Naive B cell (primary cell): ENCODE results near the gene GMDS. TPM values are rescaled to one million over a fixed set of nuclear protein-coding genes. Genes with fewer than 3 reads are reported as not detected.

Experiments used
- ATAC-seq, 2 donors: fragments of 150-1000 bp; cut with Tn5 transposase; 2 replicates each; pipeline ENCODE4 v1.10.0; 2021; ENCODE audit warnings: low read depth in 2 of 2, mild to moderate bottlenecking in 2 of 2, moderate library complexity in 2 of 2
- DNase-seq: peaks from one replicate; pipeline ENCODE4 v3.0.0; 2022
- H3K27ac Mint-ChIP-seq, 6 donors: one replicate each; pipeline ENCODE4 v1.8.0; 2020 to 2022; ENCODE audit warnings: mild to moderate bottlenecking in 6 of 6, mixed read lengths in 6 of 6, moderate library complexity in 5 of 6, inconsistent platforms in 2 of 6
- H3K27me3 Mint-ChIP-seq, 3 donors: one replicate each; pipeline ENCODE4 v1.8.0; 2021 to 2022; ENCODE audit warnings: mixed read lengths in 3 of 3, mild to moderate bottlenecking in 1 of 3
- H3K36me3 Mint-ChIP-seq, 2 donors: one replicate each; pipeline ENCODE4 v1.8.0; 2020 to 2022; ENCODE audit warnings: mixed read lengths in 2 of 2, inconsistent platforms in 1 of 2, mild to moderate bottlenecking in 1 of 2
- H3K4me1 Mint-ChIP-seq, 3 donors: one replicate each; pipeline ENCODE4 v1.8.0; 2020 to 2022; ENCODE audit warnings: mixed read lengths in 3 of 3, inconsistent platforms in 1 of 3, mild to moderate bottlenecking in 1 of 3, moderate library complexity in 1 of 3
- H3K4me3 Mint-ChIP-seq, 8 donors: one replicate each; pipeline ENCODE4 v1.8.0; 2020 to 2022; ENCODE audit warnings: mild to moderate bottlenecking in 8 of 8, mixed read lengths in 8 of 8, moderate library complexity in 8 of 8, inconsistent platforms in 2 of 8
- H3K9me3 Mint-ChIP-seq, 7 donors: one replicate each; pipeline ENCODE4 v1.8.0; 2020 to 2022; ENCODE audit warnings: mixed read lengths in 7 of 7, mild to moderate bottlenecking in 5 of 7, inconsistent platforms in 2 of 7, moderate library complexity in 1 of 7
- polyA plus RNA-seq, 6 donors: library from polyadenylated mRNA; unstranded; fragments of 300-500 nt; fragmentation: Illumina TruSeq; gene quantifications; one replicate each; pipeline ENCODE4 v1.2.3, GENCODE V29; 2021; ENCODE audit warnings: low read depth in 6 of 6

Gene GMDS
- polyA plus RNA-seq, 6 donors from 2014 or later = 12.7 to 23.3 (median 14.7) TPM

DNA sequence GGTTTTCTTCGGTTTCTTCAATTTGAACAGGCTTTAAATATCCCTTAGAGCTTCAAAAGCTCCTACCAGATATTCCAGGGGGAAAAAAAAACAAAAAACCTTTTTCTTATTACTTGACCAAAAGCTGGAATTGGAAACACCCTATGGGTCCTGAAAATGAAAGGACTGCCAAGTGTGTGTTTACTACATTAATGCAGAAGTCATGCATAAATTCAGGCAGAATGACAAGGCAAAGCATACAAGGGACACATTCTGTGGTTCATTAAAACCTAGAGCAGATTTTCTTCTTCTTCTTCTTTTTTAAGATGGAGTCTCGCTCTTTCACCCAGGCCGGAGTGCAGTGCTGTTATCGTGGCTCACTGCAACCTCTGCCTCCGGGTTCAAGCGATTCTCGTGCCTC lies 119.1 kb downstream of the GMDS start:
- DNase-seq (no peak), ATAC-seq (no peak)
- Mint-ChIP-seq H3K9me3 (peaks cover 0 to 4% (median 0%) of the 10 kb centered on the region in 7 donors), H3K4me1 (peaks cover 11 to 35% (median 35%) of the 10 kb centered on the region in 3 donors), H3K27me3 (peaks cover 0 to 4% (median 0%) of the 10 kb centered on the region in 3 donors), H3K27ac (no peak overlapping the region), H3K36me3 (peaks cover 4 to 9% of the 10 kb centered on the region in 2 donors), H3K4me3 (peak overlapping the region in 1 of 8 donors; percentile 21)

DNA sequence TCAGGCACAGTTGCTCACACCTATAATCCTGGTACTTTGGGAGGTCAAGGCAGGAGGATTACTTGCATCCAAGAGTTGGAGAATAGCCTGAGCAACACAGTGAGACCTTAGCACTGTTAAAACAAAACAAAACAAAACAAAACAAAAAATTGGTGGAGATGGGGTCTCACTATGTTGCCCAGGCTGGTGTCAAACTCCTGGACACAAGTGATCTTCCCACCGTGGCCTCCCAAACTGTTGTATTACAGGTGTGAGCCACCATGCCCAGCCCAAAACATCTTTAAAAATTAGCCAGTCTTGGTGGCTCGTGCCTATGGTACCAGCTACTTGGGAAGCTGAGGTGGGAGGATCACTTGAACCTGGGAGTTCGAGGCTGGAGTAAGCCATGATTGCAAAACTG lies 120.2 kb downstream of the GMDS start:
- no peak overlapping the region for H3K4me3 Mint-ChIP-seq
- ATAC-seq = no peak
- peak overlapping the region in 1 of 6 donors; percentile 82 for H3K27ac Mint-ChIP-seq
- peaks cover 0 to 4% (median 0%) of the 10 kb centered on the region in 7 donors for H3K9me3 Mint-ChIP-seq
- H3K36me3 Mint-ChIP-seq = peaks cover 4 to 9% of the 10 kb centered on the region in 2 donors
- peaks cover 11 to 35% (median 31%) of the 10 kb centered on the region in 3 donors for H3K4me1 Mint-ChIP-seq
- no peak for DNase-seq
- H3K27me3 Mint-ChIP-seq = peaks cover 0 to 4% (median 0%) of the 10 kb centered on the region in 3 donors

DNA sequence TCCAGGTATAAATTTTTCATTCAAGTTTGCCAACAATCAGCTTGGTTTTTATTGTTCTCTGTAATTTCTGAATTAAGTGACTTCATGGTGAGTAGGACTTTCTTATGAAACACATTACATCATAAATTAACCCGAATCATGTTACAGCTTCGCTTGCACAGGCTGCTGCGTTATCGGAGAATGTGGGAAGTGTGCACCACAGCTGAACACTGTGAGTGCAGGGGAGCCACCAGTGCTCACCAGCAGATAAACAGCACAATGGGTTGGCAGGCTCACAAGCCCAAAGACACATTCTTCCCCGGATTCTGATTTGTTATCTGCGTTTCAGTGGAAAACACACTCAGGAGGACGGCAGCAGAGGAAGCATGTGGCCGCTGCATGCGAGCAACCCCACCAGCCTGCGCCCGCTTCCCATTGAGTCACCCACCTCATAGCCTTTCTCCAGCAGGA lies 121.1 kb downstream of the GMDS start:
- Mint-ChIP-seq H3K36me3 (peaks cover 4 to 9% of the 10 kb centered on the region in 2 donors), H3K4me1 (peaks cover 6 to 27% (median 26%) of the 10 kb centered on the region in 3 donors), H3K27me3 (peaks cover 0 to 4% (median 0%) of the 10 kb centered on the region in 3 donors), H3K27ac (no peak overlapping the region), H3K9me3 (peaks cover 0 to 4% (median 0%) of the 10 kb centered on the region in 7 donors), H3K4me3 (no peak overlapping the region)
- ATAC-seq (no peak), DNase-seq (no peak)

DNA sequence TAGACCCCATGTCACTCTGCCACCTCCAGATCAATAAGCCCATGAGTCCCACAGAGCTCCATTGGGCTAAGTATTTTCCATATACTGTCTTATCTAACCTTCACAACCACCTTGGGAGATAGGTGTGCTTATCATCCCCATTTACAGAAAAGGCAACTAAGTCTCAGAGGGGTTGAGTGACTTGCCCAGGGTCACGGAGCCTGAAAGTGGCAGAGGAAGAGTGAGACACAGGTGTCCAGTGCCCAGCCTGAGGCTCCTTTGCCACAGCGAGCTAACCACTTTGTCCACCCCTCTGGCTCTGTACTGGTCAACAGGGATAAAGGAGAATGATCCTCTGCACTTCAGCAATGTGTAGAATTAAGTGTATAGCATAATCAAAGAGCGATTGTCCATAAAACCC lies 124.5 kb downstream of the GMDS start:
- Mint-ChIP-seq H3K9me3 (peaks cover 0 to 4% (median 0%) of the 10 kb centered on the region in 7 donors), H3K27ac (no peak overlapping the region), H3K4me3 (no peak overlapping the region), H3K27me3 (peaks cover 0 to 4% (median 0%) of the 10 kb centered on the region in 3 donors), H3K36me3 (peaks cover 4 to 9% of the 10 kb centered on the region in 2 donors), H3K4me1 (peaks cover 0 to 5% (median 0%) of the 10 kb centered on the region in 3 donors)
- DNase-seq (no peak), ATAC-seq (no peak)

DNA sequence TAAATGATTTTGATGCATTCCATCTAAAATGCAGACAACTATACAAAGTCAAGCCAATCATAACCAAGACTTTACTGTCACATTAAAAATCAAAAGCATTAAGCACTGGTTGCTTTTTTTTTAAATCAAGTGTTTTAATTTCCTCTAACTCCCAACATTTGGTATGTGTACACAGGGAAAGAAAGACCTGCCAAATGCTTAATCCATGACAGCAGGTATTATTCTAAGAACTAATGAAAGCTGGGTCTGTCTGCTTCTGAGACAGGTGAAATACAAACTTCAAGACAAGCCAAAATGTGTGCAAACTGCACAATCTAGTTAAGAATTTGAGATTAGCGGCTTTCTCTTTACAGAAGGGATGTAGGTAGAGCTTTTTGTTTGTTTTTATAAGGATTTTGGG lies 126.1 kb downstream of the GMDS start:
- H3K4me1 Mint-ChIP-seq = no peaks in the 10 kb centered on the region
- ATAC-seq = no peak

DNA sequence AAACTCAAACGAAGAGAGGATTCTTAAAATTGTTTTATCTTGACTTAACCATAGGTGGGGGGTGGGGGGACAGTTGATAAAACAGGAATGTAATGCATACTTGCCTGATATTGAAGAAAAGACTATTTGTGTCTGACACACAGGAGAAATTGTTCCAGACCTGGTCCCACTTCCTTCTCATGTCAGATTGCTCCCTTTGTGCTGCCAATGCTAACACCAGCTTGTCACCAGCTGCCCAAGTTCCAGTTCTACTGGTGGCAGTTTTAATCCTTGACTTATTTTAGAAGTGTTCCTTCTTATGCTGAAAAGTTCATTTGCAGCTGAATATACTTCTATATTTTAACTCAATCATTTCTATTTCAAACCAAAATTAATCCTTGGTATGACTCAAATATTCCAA lies 127.3 kb downstream of the GMDS start:
- Mint-ChIP-seq H3K4me1 (peaks cover 0 to 4% (median 0%) of the 10 kb centered on the region in 3 donors), H3K4me3 (peak overlapping the region in 1 of 8 donors; percentile 35), H3K27me3 (no peaks in the 10 kb centered on the region), H3K36me3 (peaks cover 10 to 11% of the 10 kb centered on the region in 2 donors), H3K9me3 (peaks cover 0 to 2% (median 0%) of the 10 kb centered on the region in 7 donors), H3K27ac (no peak overlapping the region)
- DNase-seq = no peak
- no peak for ATAC-seq

More for the DNA sequence above, 126.1 kb downstream of the GMDS start:
- H3K27ac Mint-ChIP-seq = no peak overlapping the region
- H3K4me3 Mint-ChIP-seq = no peak overlapping the region
- peaks cover 9 to 11% of the 10 kb centered on the region in 2 donors for H3K36me3 Mint-ChIP-seq
- no peak for DNase-seq
- H3K9me3 Mint-ChIP-seq = peaks cover 0 to 4% (median 0%) of the 10 kb centered on the region in 7 donors
- no peaks in the 10 kb centered on the region for H3K27me3 Mint-ChIP-seq

DNA sequence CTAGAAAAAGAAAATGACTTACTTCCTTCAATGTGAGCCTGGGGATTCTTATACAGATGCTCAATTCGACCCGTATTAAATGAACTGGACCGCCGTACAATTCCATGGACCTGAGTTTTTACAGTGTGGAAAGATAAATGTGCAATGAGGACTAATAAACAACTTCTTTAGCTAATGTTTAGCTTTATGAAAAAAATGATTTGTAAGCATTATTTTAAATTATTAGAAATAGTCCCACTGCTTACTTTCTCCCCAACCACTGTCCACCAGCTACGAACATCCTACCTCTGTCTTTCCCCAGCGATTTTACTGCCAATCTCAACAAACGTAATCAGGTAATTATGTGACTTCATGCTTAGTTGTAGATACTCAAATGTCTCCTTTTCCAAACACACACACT lies 128.0 kb downstream of the GMDS start:
- ATAC-seq = no peak
- Mint-ChIP-seq H3K9me3 (no peaks in the 10 kb centered on the region), H3K27me3 (no peaks in the 10 kb centered on the region), H3K36me3 (peaks cover 11% of the 10 kb centered on the region in 2 donors), H3K4me3 (no peak overlapping the region), H3K4me1 (peaks cover 0 to 5% (median 0%) of the 10 kb centered on the region in 3 donors), H3K27ac (no peak overlapping the region)
- DNase-seq = no peak

DNA sequence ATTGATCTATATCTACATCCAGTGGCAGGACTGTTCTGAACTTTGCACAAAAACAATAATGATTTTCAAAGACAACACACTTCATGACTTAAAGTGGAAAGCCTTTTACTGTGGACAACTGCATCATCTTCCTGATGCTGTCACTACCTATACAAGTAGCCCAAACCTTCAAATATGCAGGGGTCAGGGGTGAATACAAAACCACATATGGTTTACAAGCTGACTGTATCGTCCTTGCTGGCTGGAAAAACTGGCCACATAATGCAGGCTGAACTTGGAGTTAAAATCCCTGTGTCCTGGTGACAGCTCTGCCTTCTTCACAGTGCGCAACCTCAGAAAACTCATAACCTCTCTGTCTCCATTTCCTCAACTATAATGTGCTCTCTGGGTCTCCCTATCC lies 128.9 kb downstream of the GMDS start:
- H3K36me3 Mint-ChIP-seq = peaks cover 6 to 11% of the 10 kb centered on the region in 2 donors

DNA sequence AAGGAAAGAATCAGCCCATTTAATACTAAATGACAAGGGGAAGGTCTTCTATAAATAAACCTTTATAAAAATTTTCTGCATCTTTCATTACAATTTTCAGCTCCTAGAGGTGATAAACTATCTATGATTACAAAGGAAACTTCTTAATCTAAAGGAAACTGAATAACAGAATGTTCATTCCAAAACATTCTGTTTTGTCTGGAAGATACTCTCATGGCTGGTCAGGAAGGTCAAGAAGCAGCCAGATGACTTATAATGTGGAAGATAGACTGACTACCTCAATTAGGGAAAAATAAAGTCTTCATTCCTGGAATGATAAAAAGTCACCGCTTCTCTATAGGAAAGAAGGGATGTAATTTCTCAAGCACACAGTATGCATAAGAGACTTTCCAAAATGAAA lies 131.3 kb downstream of the GMDS start:
- ATAC-seq (no peak), DNase-seq (no peak)
- Mint-ChIP-seq H3K27me3 (no peaks in the 10 kb centered on the region), H3K9me3 (no peaks in the 10 kb centered on the region), H3K36me3 (peaks cover 6 to 11% of the 10 kb centered on the region in 2 donors), H3K4me1 (peaks cover 0 to 13% (median 9%) of the 10 kb centered on the region in 3 donors), H3K27ac (no peak overlapping the region), H3K4me3 (no peak overlapping the region)

More for the DNA sequence above, 128.9 kb downstream of the GMDS start:
- no peak overlapping the region for H3K27ac Mint-ChIP-seq
- H3K27me3 Mint-ChIP-seq = no peaks in the 10 kb centered on the region
- H3K4me1 Mint-ChIP-seq = peaks cover 0 to 5% (median 0%) of the 10 kb centered on the region in 3 donors
- DNase-seq (no peak), ATAC-seq (no peak)
- H3K9me3 Mint-ChIP-seq = no peaks in the 10 kb centered on the region
- no peak overlapping the region for H3K4me3 Mint-ChIP-seq

DNA sequence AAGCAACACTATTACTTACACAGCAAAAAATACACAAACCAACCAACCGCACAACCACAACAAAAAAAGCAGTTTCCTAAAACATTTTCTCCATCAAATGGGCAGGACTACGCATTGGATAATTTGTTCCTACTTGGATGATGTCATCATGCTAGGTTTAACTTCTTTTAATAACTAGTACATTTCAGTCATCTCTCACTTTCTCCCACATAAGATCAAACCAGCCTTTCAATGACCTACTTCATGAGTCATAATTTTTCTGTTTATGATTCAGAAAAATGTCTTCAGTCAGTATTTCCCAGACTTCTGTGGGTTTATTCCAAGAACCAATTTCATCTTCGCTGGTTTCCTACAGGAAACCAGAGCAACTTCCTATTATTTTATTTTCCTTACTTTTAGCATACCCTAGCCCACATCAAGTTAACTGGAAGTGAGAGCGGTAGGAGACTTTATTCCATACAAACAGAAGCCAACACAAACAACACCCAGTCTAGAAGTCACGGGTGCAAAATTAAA lies 134.2 kb downstream of the GMDS start:
- Mint-ChIP-seq H3K4me3 (no peak overlapping the region), H3K9me3 (no peaks in the 10 kb centered on the region), H3K4me1 (peaks cover 0 to 13% (median 9%) of the 10 kb centered on the region in 3 donors), H3K27ac (peak overlapping the region in 1 of 6 donors; percentile 1), H3K27me3 (no peaks in the 10 kb centered on the region), H3K36me3 (peaks cover 6 to 11% of the 10 kb centered on the region in 2 donors)
- DNase-seq (no peak), ATAC-seq (no peak)

DNA sequence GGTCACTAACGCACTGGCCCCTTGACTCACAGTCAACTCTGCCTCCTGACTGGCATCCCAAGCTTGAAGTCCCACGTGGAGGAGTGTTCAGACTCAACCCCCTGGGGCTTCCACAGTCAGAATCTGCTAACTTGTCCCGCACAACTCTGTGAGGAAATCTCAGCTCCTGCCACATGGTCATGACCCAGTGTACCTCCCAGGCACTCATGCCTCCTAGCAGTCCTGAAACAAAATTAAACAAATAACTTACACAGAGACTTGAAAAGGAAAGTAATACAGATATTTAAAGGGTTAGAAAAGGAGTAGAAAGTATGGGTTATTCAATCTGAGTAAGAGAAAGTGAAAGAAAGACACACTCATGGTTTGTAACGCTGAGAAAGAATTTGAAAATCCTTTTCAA lies 134.9 kb downstream of the GMDS start:
- H3K4me1 Mint-ChIP-seq = peaks cover 0 to 13% (median 9%) of the 10 kb centered on the region in 3 donors
- H3K4me3 Mint-ChIP-seq = no peak overlapping the region
- H3K27me3 Mint-ChIP-seq = no peaks in the 10 kb centered on the region
- no peaks in the 10 kb centered on the region for H3K9me3 Mint-ChIP-seq
- ATAC-seq (no peak), DNase-seq (no peak)
- H3K36me3 Mint-ChIP-seq = peaks cover 3 to 11% of the 10 kb centered on the region in 2 donors
- H3K27ac Mint-ChIP-seq = peak overlapping the region in 1 of 6 donors; percentile 14

DNA sequence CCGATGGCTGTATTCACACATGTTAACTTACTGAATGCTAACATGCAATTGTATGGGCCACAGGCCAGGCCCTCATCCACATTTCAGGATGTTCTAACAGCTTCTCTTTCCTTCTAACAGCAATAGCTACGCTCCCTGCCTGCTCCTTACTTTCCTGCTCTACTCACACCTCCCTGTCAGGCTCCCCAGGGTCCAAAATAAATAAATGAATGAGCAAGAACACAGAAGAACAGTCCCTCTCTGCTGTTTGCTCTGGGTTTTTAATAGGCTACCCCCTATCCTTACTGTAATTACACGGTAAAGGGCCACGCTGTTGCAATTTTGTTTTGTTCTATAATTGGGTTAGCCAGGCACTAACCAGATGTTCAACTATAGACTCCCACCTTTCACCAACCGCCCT lies 135.6 kb downstream of the GMDS start:
- no peak for ATAC-seq
- Mint-ChIP-seq H3K4me3 (no peak overlapping the region), H3K27ac (no peak overlapping the region), H3K9me3 (no peaks in the 10 kb centered on the region), H3K36me3 (peaks cover 0 to 11% of the 10 kb centered on the region in 2 donors), H3K4me1 (peaks cover 0 to 13% (median 9%) of the 10 kb centered on the region in 3 donors), H3K27me3 (no peaks in the 10 kb centered on the region)
- DNase-seq = no peak

DNA sequence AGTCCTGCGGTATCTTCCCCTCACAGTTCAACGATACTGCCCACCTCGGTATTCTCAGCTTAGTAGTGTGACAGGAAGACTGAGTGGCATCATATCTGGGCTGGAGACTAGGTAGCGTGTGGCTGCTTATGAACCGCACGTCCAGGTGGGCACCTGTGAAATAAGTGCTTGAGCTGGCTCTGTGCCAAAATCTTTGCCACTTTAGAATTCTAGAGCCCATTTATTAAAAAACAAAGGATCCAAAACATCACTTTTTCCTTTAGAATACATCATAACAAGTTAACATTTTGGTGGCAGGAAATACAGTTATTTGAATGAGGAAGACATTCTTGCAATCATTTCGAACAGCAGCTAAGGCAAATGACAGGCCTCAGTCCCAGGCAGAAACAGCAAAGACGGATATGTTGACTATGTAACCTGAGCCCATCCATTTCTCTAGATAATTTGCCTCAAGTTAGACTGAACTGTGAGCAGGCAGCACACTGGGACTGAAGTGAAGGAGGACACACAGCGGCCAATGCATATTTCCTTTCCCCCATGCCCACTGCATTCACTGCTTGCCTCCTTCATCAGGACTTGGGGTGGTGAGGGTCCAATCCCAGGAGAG lies 136.6 kb downstream of the GMDS start:
- Mint-ChIP-seq H3K4me1 (peaks cover 0 to 13% (median 9%) of the 10 kb centered on the region in 3 donors), H3K27me3 (no peaks in the 10 kb centered on the region), H3K9me3 (no peaks in the 10 kb centered on the region), H3K36me3 (peaks cover 0 to 11% of the 10 kb centered on the region in 2 donors), H3K4me3 (no peak overlapping the region), H3K27ac (peak overlapping the region in 2 of 6 donors; percentile 33 to 42)
- no peak for DNase-seq
- ATAC-seq = no peak

DNA sequence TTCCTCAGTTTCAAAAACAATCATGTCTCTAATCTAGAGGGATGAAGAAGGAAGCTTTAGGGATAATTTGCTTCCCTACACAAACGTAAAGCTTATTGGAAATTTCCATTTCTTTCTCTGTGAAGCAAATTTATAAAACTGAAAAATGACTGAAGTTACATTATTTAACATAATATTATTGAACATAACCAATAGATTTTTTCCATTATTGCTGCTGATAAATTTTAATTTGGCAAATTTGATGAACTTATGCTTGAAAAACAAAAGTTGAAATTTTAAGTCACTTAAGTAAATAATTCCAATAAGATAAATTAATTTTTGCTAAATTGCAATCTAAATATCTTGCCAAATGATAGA lies 140.9 kb downstream of the GMDS start:
- H3K27me3 Mint-ChIP-seq = no peaks in the 10 kb centered on the region
- H3K36me3 Mint-ChIP-seq = no peaks in the 10 kb centered on the region
- H3K27ac Mint-ChIP-seq = no peak overlapping the region
- DNase-seq (no peak), ATAC-seq (no peak)
- H3K4me3 Mint-ChIP-seq = no peak overlapping the region
- no peaks in the 10 kb centered on the region for H3K4me1 Mint-ChIP-seq
- H3K9me3 Mint-ChIP-seq = no peaks in the 10 kb centered on the region
